ENCODE measurements around the gene DDX23.

Gene DDX23

GRCh38 chr12:48889679-48890078 lies 37.7 kb upstream of the DDX23 start:
- H3K4me3 ChIP-seq (ENCODE audit: low read depth, low read length), result no peak overlapping the region
- no peak for DNase-seq (ENCODE audit: low read depth)
- TF ChIP-seq CTCF (IDR thresholded peaks at IDR 0.05; ENCODE audit: low read depth, low read length) (no peak), MAX (IDR thresholded peaks at IDR 0.05; ENCODE audit: low read depth, low read length) (no peak)

GRCh38 chr12:48883305-48884161 lies 31.6 kb upstream of the DDX23 start:
- no peak overlapping the region for H3K4me3 ChIP-seq (ENCODE audit: low read depth, low read length)

DNA sequence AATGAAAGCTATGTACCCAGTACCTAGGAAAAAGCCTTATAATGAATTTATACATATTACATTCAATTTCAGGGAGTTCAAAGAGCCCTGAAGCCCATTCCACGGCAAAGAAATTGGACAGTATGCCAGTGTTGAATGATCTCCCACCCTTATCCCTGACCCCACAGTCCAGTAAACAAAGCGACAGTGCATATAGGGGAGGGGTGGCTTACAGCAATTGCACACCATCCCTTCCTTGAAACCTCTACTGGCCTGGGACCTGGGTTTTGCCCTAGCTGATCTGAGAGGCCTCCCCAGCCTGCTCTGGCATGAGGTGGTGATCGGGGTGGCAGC lies 31.0 kb upstream of the DDX23 start:
- H3K4me3 ChIP-seq (ENCODE audit: low read depth, low read length), result no peak overlapping the region
- no peak for TF ChIP-seq MYC (IDR thresholded peaks at IDR 0.05; ENCODE audit: low read depth, low read length)
- no peak for TF ChIP-seq CTCF (IDR thresholded peaks at IDR 0.05; ENCODE audit: low read depth, low read length)
- TF ChIP-seq POLR2A (IDR thresholded peaks at IDR 0.05; ENCODE audit: extremely low read depth, insufficient read length), result no peak
- no peak for TF ChIP-seq MAX (IDR thresholded peaks at IDR 0.05; ENCODE audit: low read depth, low read length)
- no peak for DNase-seq (ENCODE audit: low read depth)

More at GRCh38 chr12:48883305-48884161, 31.6 kb upstream of the DDX23 start:
- no peak for TF ChIP-seq MAX (IDR thresholded peaks at IDR 0.05; ENCODE audit: low read depth, low read length)
- TF ChIP-seq MYC (IDR thresholded peaks at IDR 0.05; ENCODE audit: low read depth, low read length), result no peak
- no peak for TF ChIP-seq POLR2A (IDR thresholded peaks at IDR 0.05; ENCODE audit: extremely low read depth, insufficient read length)
- TF ChIP-seq CTCF (IDR thresholded peaks at IDR 0.05; ENCODE audit: low read depth, low read length), result no peak
- no peak for DNase-seq (ENCODE audit: low read depth)

DNA sequence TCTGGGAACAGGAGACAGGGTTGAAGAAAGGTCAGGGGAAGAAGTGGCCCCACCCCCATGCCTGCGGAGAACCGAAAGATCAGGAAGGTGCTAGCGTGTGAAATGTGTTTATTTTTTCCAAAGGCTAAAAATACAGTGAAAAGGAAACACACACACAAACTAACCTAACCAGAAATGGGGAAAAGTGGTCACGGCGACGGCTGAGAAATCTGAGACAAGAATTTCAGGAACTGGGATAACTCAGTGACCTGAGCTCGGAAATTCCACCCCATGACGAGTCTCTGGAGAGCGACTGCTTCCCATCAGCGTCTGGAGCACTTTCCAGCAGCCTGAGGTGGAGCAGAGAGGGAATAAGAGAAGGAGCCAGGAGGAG lies 30.3 kb upstream of the DDX23 start:
- no peak overlapping the region for H3K4me3 ChIP-seq (ENCODE audit: low read depth, low read length)
- TF ChIP-seq CTCF (IDR thresholded peaks at IDR 0.05; ENCODE audit: low read depth, low read length) (no peak), POLR2A (IDR thresholded peaks at IDR 0.05; ENCODE audit: extremely low read depth, insufficient read length) (no peak), MAX (IDR thresholded peaks at IDR 0.05; ENCODE audit: low read depth, low read length) (no peak), MYC (IDR thresholded peaks at IDR 0.05; ENCODE audit: low read depth, low read length) (no peak)

DNA sequence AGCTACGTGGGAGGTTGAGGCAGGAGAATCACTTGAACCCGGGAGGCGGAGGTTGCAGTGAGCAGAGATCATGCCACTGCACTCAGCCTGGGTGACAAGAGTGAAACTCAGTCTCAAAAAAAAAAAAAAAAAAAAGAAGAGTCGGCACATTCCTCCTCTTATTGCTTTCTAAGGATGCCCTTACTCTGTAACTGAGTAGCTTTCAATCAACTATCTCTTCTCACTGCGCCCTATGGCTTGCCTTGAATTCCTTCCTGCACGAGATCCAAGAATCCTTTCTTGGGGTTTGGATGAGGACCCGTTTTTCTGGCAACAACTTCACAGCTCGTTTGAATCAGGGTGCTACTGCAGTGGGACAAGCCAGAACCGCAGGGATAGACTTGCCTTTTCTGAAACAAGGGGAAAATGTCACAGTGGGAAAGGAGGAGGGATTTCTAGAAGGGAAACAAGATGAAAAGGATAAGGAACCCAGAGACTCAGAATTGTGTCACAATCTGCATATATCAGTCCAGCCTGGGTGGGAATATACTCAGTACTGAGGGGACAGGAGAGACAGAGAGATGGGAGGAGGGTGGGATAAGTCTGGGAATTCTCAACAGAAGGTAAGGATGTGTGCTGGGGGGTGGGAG lies 29.8 kb upstream of the DDX23 start:
- H3K4me3 ChIP-seq (ENCODE audit: low read depth, low read length), result no peak overlapping the region
- no peak for TF ChIP-seq POLR2A (IDR thresholded peaks at IDR 0.05; ENCODE audit: extremely low read depth, insufficient read length)
- TF ChIP-seq MYC (IDR thresholded peaks at IDR 0.05; ENCODE audit: low read depth, low read length), result no peak
- TF ChIP-seq CTCF (IDR thresholded peaks at IDR 0.05; ENCODE audit: low read depth, low read length), result no peak
- no peak for TF ChIP-seq MAX (IDR thresholded peaks at IDR 0.05; ENCODE audit: low read depth, low read length)
- DNase-seq (ENCODE audit: low read depth), result no peak

More for the DNA sequence above, 30.3 kb upstream of the DDX23 start:
- no peak for DNase-seq (ENCODE audit: low read depth)

Data from NB4 (cell line).